HG03439 (cell line): Measurements from ENCODE around the gene ANKMY1.

Experiments used
- ATAC-seq: cut with Tn5 transposase; IDR thresholded peaks from one replicate; pipeline ENCODE4 v1.9.1; 2021; ENCODE audit warnings: mild to moderate bottlenecking, moderate library complexity; ENCODE audit not compliant: unreplicated experiment

The ANKMY1 gene, protein sequence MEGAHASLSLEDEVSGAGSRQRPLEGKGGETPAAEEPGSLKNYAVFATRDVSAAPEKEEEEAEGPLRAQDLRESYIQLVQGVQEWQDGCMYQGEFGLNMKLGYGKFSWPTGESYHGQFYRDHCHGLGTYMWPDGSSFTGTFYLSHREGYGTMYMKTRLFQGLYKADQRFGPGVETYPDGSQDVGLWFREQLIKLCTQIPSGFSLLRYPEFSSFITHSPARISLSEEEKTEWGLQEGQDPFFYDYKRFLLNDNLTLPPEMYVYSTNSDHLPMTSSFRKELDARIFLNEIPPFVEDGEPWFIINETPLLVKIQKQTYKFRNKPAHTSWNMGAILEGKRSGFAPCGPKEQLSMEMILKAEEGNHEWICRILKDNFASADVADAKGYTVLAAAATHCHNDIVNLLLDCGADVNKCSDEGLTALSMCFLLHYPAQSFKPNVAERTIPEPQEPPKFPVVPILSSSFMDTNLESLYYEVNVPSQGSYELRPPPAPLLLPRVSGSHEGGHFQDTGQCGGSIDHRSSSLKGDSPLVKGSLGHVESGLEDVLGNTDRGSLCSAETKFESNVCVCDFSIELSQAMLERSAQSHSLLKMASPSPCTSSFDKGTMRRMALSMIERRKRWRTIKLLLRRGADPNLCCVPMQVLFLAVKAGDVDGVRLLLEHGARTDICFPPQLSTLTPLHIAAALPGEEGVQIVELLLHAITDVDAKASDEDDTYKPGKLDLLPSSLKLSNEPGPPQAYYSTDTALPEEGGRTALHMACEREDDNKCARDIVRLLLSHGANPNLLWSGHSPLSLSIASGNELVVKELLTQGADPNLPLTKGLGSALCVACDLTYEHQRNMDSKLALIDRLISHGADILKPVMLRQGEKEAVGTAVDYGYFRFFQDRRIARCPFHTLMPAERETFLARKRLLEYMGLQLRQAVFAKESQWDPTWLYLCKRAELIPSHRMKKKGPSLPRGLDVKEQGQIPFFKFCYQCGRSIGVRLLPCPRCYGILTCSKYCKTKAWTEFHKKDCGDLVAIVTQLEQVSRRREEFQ

DNA sequence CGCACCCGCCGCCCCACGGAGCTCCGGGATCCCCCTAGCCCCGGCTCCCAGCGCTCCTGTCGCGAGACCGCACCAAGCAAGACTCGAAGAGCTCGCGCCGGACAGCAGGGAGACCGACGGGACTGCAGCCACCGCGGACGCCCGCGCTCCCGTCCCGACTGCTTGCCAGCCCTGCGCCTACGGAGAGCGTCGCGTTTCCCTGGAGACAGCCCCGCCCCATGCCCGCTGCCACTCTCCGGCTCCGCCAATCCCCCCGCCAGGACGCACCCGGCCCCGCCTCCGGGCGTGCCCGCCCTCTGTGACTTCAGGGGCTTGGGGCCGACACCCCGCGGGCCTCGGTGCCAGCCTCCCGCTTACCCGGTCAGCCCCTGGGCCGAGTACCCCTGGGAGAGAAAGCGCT is at the start of gene ANKMY1:
ANKMY1 (minus strand) TSS at position 181 of the 400 bp plus-strand sequence. CDS start 653 bp downstream, outside the sequence.
- ATAC-seq: no peak

DNA sequence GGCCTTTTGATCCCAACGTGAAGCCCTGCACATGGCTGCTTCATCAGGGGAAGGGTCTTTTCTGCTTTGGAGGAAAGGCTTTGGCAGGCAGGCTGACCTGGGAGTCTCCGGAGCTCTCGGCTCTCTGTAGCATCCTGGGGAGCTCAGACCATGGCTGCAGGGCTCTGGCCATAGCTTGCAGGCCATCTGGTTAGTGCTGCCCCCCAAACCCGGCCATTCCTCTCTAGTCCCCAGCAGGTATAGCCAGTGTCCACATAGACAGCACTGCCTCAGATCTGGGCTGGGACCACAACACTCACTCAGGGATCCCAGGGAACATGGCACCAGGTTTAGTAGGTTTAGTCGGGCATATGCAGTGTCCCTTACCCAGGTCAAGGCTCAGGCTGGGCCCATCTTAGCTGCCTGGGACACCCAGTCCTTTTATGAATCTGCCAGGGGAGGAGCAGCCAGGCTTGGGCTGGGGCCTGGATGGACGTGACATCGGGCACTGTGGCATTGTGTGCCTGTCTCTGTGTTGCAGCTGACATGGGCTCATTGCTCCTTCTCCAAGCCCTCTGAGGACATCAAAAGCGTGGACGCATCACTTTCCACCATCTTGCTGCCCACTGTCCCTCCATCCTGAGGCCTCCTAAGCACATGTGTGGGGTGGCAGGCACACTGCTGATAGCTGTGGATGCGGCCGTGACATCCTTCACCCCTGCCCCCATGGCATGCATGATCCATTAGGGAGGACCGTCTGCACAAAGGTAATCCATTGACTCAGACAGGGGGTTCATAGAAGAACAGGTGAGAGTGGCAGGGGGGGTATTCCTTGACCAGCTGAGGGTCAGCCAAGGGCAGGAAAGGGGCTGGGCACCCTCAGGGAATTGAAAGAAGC is 48.3 kb upstream of the ANKMY1 start:
- ATAC-seq: no peak

DNA sequence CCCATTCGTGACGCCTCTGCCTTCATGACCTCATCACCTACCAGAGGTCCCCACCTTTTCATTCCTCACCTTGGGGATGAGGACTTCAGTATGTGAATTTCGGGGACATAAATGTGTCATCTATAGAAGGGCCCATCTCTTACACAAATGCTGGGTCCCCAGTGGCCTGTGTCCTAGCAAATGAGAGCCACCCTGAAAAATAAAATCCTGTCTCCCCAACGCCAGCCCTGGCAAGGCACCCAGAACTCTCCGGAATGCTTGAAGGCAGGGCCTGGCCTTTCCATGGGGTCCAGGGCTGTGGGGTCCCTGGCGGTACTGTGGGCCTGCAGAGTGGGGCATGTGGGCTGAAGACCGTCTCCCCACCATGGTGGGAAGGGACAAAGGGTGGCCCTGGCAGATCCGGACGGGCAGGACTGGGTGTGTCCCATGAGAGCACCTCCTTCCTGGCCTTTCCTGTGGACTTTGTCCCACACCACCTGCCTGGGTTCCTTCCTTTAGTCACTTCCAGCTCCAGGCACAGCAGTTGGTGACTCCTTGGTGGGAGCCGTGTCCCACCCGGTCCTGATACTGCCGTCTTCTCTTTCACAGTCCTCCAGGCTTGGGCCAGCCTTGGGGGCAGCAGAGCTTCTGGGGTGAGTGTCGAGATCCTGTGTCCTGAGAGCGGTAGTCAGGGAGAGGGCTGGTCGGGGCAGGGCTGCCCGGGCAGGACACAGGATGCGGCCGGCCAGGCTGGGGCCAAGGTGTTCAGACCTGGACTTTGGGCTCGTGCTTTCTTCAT is 47.3 kb upstream of the ANKMY1 start:
- no peak for ATAC-seq

DNA sequence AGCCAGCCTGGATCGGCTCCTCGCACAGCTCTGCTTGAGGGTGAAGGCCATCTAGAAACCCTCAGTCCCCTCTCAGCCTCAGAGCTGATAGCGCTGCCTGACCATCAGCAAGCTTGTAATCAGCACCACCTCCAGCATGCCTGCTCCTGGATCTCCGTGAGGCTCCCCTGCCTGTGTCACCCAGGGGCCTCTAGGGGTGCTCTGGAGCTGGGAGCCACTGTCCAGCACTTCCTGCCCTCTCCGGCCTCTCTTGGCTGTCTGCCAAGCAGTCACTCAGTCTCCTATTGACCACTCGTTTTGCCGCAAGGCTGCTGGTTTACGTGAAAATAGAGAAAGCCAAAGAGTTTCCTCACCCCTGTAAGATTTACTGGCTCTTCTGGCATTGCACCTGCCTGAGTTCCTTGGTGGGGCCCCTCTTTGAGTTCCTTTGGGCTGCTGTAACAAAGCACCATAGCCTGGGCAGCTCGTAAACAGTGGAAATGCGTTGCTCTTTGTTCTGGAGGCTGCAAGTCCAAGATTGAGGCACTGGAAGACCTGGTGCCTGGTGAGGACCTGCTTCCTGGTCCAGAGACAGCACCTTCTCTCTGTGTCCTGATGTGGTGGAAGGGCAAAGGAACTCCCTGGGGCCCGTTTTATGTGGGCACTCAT is 46.6 kb upstream of the ANKMY1 start:
- no peak for ATAC-seq

DNA sequence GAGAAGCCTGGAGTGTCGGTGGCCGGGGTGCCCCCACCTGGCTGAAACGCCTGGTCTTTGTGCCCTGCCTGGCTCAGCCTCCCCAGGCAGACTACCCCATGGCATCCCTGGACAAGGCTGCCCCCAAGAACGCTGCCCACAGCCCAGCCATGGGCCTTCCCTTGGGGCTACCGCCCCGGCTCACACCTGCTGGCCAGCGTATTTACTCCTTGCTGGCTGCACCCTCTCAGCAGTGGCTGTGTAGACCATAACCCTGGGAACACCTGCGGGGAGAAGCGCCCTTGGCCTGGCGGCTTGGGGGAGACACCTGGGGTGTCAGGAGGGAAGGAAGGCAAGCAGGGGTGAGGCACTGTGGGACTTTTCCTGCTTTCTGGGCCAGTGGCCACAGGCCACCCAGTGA is 46.1 kb upstream of the ANKMY1 start:
- no peak for ATAC-seq

DNA sequence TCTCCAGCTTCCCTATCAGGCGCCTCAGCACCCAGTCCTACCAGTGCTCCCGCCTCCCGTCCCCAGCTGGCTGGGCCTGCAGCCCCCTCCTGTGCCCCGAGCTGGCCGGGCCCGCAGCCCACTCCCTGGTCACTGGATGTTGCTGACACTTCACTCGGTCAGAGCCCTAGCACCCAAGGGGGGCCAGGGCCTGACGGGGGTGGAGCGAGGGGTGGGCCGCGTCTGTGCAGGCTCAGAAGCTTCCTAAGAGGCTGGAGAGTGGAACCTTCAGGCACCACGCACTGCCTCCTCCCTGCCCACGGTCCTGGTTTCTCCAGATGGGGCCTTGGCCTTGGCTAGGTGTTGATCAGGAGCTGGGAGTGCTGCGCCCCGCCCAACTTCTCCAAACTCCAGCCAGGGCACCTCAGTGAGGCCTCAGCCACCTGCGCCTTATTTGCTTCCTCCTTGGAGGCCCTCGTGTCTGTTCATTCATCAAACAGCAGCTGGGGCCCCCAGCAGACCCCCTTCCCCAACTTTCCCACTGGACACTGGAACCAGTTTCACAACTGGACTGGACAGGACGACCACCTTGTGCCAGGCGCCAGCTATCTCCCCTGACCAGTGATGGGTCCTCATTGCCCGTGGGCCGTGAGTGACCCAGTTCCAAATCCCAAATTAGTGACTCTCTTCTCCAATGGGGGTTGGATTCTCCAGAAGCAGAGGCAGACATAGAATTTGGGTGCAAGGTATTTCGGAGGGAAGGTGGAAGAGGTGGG is 45.5 kb upstream of the ANKMY1 start:
- no peak for ATAC-seq

DNA sequence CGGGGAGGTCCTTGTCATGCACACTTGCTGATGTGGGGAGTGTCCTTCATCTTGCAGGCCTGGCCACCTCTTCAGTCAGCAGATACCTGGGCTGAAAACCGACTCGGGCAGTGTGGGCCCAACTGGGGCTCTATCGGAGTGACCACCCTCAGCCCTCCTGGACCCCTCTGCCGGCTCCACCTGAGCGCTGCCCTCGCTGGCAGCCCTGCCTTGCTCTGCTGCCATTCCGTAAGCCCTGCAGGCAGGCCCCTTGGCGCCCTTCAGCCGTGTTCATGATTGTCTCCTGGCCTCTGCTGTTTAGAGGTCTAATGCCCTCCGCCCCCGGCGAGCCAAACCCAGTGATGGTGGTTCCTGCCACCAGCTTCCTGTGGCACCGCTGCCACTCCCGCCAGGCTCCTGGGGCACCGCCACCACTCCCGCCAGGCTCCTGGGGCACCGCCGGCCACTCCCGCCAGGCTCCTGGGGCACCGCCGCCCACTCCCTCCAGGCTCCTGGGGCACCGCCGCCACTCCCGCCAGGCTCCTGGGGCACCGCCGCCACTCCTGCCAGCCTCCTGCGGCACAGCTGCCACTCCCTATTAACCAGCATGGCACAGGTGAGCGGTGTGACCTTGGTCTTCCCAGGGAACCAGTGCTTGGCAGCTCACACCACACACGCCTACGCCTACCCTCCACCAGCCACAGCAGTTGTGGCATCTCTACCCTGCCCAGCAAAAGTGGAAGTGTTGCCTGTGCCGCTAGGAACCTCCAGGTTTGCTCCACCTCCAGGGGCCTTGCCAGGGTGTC is 44.7 kb upstream of the ANKMY1 start:
- ATAC-seq: no peak

DNA sequence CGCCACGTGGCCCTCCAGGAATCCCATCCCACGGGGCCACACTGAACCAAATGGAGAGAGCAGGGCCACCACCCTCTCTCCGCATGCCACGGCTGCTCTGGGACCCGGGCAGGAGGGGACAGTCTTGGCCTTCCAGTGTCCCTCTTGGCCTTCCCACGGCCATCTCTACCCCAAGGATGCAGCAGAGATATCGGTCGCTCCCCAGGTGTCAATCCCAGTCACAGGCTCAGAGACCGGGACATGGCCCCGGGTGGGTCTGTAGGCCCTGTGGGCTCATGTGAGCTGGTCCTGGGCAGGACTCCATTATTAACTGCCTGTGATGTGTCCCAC is 44.0 kb upstream of the ANKMY1 start:
- ATAC-seq: no peak

DNA sequence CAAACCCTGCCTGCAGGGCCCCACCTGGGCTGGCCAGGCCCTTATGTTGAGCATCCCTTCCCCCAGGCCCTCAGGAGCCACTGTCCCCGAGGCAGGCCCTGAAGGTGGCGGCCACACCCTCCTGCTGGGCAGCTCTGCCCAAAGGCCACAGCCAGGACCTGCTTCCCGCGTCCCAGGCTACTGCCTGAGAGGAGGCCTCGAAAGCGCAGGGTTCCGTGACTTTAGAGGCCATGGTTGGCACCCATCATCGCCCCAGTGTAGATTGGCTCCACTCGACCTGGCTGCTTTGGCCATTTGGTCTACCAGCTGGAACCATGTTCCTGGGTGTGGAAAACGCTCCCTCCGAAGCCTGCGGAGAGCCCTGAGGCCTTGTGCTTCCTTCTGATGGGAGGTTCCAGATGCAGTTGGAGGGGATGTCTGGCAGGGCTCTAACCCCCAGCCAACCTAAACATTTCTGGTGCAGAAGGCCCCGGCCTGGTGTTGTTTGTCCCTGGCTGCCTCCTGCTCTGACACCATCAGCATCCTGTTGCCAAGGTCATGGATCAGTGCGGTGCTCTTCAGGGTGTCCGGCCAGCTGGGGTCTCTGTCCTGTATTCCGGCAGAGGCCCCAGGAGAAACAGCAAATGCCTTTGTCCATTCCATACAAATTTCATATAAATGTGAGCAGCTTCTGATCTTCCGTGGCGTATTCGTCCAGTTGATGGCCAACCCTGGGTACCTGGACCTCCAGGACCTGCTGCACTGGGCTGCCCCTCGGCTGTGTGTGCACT is 43.5 kb upstream of the ANKMY1 start:
- ATAC-seq: no peak

DNA sequence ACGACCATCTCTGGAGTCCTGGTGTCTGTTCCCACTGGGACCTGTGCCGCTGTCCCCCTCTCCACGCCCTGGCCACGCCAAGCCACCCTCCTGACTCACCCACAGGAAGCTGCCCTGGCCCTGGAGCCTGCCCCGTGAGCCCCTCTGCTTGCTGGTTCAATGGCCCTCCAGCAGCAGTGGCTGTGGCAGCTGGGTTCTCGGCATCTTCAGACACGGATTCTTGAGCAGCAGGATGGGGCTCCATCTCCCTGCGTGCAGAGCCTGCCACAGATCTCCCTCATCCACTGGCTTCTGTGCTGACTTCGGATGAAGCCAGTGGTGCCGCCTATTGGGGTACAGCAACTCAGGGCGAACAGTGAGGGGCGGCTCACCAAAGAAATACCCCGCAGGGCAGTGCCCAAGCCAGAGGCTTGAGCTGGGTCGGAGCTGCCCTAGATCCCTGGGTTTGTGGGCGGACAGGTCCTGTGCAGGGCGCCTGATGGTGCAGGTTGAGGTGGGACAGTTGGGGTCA is 42.7 kb upstream of the ANKMY1 start:
- ATAC-seq: no peak

DNA sequence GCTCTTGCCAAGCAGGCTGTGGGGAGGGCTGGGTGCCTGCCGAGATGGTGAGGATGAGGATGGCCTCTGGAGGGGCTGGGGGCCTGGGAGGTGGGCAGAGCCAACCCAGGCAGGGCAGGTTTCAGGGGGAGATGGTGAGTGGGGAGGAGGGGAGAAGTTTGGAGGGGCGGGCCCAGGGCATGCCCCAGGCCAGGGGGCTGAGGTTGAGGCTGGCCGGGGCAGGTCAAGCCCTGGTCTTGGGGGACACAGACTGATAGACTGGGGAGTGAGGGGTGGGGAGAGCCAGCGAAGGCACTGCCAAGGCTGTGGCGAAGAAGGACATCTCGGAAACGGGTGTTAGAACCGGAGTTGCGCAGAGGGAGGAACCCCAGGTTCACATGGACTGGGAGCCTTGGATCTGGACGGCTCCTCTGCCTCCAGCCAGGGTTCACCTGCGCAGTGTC is 41.4 kb upstream of the ANKMY1 start:
- no peak for ATAC-seq

DNA sequence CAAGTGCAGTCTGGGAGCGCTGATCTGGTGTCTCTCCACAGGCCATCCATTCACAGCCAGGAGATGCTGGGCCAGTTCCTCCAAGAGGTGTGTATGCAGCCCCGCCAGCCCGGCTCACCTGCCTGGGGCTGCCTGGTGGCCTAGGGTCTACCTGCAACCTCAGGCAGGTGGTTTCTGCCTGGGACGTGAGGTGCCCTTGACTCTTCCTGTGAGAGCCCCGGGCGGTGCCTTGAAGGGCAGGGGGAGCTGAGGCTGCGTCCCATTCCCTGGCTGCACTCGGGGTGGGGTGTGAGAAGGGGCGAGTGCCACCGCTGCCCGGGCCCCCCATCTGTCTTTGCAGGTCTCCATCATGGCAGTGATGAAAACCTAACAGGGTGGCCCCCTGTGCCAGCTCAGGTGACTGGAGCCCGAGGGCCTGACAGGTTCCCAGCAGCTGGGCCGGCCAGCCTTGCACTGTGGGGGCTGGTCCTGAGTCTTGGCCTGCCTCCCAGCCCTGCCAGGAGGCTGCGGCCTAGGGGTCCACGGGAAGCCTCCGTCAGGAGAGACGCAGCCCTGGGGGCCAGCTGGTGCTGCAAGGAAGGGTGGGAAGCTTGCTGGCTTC is 40.6 kb upstream of the ANKMY1 start:
- ATAC-seq: no peak

DNA sequence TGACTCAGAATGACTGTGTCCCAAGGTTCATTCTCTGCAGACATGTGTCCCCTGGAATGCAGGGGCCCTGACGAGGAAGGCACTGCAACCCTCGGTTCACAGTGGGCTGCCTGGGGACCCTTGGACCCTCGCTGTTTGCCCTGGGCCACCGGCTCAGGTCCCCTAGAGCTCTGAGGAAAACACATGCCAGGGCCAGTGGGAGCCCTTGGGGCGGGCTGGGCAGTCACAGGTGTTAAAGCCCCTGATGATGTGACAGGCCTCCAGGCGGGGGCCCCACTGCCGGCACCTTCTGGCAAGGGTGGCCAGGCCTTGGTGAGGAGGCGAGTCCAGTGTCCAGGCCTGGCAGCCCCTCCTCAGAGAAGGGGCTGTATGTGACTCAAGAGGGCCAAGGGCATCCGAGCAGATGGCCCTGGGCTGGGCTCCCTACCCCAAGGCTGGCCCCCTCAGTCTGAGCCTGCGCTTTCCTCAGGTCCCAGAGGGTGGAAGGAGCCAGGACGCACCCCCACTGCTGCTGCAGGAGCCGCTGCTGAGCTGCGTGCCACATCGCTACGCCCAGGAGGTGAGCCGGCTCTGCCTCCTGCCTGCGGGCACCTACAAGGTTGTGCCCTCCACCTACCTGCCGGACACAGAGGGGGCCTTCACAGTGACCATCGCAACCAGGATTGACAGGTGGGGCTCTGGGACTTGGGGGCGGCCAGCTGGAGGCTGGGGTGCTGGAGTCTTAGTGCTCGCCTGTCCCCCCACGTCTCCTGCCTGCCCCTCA is 39.8 kb upstream of the ANKMY1 start:
- no peak for ATAC-seq

DNA sequence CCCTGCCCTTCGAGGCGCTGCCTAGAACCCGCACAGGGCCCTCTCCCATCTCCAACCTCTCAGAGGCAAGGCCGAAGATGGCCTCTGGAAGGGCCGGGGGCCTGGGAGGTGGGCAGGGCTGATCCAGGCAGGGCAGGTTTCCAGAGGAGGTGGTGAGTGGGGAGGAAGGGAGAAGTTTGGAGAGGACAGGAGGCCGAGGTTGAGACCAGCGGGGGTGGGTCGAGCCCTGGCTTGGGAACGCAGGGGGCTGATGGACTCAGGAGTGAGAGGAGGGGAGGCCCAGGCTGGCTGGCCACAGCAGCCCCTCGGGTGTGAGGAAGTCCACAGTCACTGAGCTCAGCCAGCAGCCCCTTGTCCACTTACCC is 39.2 kb upstream of the ANKMY1 start:
- ATAC-seq: no peak

DNA sequence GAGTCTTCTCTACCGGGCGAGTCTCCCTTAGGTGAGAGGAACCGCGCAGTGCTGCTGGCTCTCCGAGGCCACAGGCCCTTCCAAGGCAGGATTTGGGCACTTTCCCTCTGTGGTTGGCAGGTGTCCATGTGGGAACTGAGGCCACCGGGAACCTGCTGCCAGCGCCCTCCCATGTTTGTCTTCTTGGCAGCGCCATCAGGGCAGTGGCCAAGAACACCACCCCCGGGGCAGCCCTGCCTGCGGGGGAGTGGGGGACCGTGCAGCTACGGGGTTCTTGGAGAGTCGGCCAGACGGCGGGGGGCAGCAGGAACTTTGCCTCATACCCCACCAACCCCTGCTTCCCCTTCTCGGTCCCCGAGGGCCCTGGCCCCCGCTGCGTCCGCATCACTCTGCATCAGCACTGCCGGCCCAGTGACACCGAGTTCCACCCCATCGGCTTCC is 38.7 kb upstream of the ANKMY1 start:
- ATAC-seq: no peak

DNA sequence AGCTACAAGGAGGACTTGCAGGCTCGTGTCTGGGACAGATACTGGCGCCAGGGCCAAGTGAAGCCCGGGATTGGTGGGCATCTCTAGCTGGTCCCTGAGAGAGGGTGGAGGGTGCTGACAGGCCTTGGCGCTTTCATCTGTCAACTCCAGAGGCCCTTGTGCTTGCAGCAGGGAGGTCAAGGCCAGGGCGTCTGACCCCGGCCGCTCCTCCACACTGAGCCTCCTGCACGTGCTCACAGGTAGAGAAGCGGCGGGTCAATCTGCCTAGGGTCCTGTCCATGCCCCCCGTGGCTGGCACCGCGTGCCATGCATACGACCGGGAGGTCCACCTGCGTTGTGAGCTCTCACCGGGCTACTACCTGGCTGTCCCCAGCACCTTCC is 38.3 kb upstream of the ANKMY1 start:
- ATAC-seq: no peak
